HepG2 (cell line): ENCODE data around the gene VCP. TPM values are rescaled to one million over a fixed set of nuclear protein-coding genes. Genes with fewer than 3 reads are reported as not detected.

Experiments
- KLF9 ChIP-seq: IDR thresholded peaks from 2 replicates; pipeline ENCODE4 v1.6.1; 2016; ENCODE audit warnings: low read depth
- MLXIP ChIP-seq: sonication (generic); formaldehyde crosslinking; IDR thresholded peaks from 2 replicates; pipeline ENCODE4 v1.9.0; 2021; ENCODE audit warnings: missing genetic modification reagents, borderline replicate concordance
- MTA3 ChIP-seq: sonication (generic); formaldehyde crosslinking; IDR thresholded peaks from 2 replicates; pipeline ENCODE4 v1.4.0; 2020; ENCODE audit warnings: missing genetic modification reagents
- SATB2 ChIP-seq: sonication (generic); formaldehyde crosslinking; IDR thresholded peaks from 2 replicates; pipeline ENCODE4 v1.5.0; 2020; ENCODE audit warnings: missing genetic modification reagents
- THAP8 ChIP-seq: sonication (generic); formaldehyde crosslinking; IDR thresholded peaks from 2 replicates; pipeline ENCODE4 v1.5.1; 2020; ENCODE audit warnings: missing genetic modification reagents, mild to moderate bottlenecking, borderline replicate concordance
- ZBTB1 ChIP-seq: sonication (generic); formaldehyde crosslinking; IDR thresholded peaks from 2 replicates; pipeline ENCODE4 v1.4.0; 2020; ENCODE audit warnings: missing genetic modification reagents, borderline replicate concordance
- ZNF124 ChIP-seq: sonication (generic); formaldehyde crosslinking; IDR thresholded peaks from 2 replicates; pipeline ENCODE4 v1.4.0; 2020; ENCODE audit warnings: missing genetic modification reagents
- ZNF282 ChIP-seq: fragments of 450-650 bp; IDR thresholded peaks from 2 replicates; pipeline ENCODE4 v1.6.1; 2018; ENCODE audit not compliant: partially characterized antibody
- ZNF598 ChIP-seq: sonication (generic); formaldehyde crosslinking; IDR thresholded peaks from 2 replicates; pipeline ENCODE4 v1.5.1; 2020; ENCODE audit warnings: mild to moderate bottlenecking, missing genetic modification reagents, borderline replicate concordance
- ZNF768 ChIP-seq: sonication (generic); formaldehyde crosslinking; IDR thresholded peaks from 2 replicates; pipeline ENCODE4 v1.4.0; 2020; ENCODE audit warnings: missing genetic modification reagents
- ZSCAN12 ChIP-seq: sonication (generic); formaldehyde crosslinking; IDR thresholded peaks from 2 replicates; pipeline ENCODE4 v1.9.0; 2021; ENCODE audit warnings: mild to moderate bottlenecking, missing genetic modification reagents
- polyA plus RNA-seq, 8 experiments: library from polyadenylated mRNA; depleted of rRNA in 3 of 8; stranded (reverse) in 7 of 8; unstranded in 1 of 8; fragments of >200 nt; fragmentation: Illumina TruSeq in 4 of 8; extraction: Trizol in 4 of 8; gene quantifications; 2 replicates each; pipeline versions ENCODE4 v1.2.1 to v1.2.3, GENCODE V29; 2011 to 2016; ENCODE audit warnings: low read depth in 4 of 8, missing spikeins in 1 of 8, mixed read lengths in 1 of 8; ENCODE audit not compliant: insufficient read depth in 1 of 8
- total RNA-seq, 5 experiments: library from RNA; depleted of rRNA; stranded (reverse); fragments of >200 nt; fragmentation: Illumina TruSeq; extraction: Trizol; gene quantifications; 2 replicates each; pipeline ENCODE4 v1.2.3, GENCODE V29; 2016; ENCODE audit warnings: low read depth in 1 of 5
- TF ChIP-seq, protein P1 (sequence below): sonication (generic); formaldehyde crosslinking; IDR thresholded peaks from 2 replicates; pipeline ENCODE4 v1.4.0; 2020; ENCODE audit warnings: missing genetic modification reagents
- TF ChIP-seq, protein P2 (sequence below): IDR thresholded peaks from 2 replicates; pipeline ENCODE4 v1.6.1; 2016; ENCODE audit warnings: mild to moderate bottlenecking, missing biosample characterization, missing genetic modification reagents
- TF ChIP-seq, protein P3 (sequence below): sonication (generic); formaldehyde crosslinking; IDR thresholded peaks from 2 replicates; pipeline ENCODE4 v1.4.0; 2020; ENCODE audit warnings: missing genetic modification reagents, borderline replicate concordance
- TF ChIP-seq, protein P4 (sequence below): sonication (generic); formaldehyde crosslinking; IDR thresholded peaks from 2 replicates; pipeline ENCODE4 v1.4.0; 2020; ENCODE audit warnings: mild to moderate bottlenecking, low read depth, missing genetic modification reagents

VCP gene
- total and polyA plus RNA-seq, 2 of the 13 experiments (the other 11 are each of a cell fraction or from before 2014, with no cell fraction given): 143 to 391 TPM

- TF ChIP-seq, protein P1, sequence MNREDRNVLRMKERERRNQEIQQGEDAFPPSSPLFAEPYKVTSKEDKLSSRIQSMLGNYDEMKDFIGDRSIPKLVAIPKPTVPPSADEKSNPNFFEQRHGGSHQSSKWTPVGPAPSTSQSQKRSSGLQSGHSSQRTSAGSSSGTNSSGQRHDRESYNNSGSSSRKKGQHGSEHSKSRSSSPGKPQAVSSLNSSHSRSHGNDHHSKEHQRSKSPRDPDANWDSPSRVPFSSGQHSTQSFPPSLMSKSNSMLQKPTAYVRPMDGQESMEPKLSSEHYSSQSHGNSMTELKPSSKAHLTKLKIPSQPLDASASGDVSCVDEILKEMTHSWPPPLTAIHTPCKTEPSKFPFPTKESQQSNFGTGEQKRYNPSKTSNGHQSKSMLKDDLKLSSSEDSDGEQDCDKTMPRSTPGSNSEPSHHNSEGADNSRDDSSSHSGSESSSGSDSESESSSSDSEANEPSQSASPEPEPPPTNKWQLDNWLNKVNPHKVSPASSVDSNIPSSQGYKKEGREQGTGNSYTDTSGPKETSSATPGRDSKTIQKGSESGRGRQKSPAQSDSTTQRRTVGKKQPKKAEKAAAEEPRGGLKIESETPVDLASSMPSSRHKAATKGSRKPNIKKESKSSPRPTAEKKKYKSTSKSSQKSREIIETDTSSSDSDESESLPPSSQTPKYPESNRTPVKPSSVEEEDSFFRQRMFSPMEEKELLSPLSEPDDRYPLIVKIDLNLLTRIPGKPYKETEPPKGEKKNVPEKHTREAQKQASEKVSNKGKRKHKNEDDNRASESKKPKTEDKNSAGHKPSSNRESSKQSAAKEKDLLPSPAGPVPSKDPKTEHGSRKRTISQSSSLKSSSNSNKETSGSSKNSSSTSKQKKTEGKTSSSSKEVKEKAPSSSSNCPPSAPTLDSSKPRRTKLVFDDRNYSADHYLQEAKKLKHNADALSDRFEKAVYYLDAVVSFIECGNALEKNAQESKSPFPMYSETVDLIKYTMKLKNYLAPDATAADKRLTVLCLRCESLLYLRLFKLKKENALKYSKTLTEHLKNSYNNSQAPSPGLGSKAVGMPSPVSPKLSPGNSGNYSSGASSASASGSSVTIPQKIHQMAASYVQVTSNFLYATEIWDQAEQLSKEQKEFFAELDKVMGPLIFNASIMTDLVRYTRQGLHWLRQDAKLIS: no peak
- TF ChIP-seq, protein P2, sequence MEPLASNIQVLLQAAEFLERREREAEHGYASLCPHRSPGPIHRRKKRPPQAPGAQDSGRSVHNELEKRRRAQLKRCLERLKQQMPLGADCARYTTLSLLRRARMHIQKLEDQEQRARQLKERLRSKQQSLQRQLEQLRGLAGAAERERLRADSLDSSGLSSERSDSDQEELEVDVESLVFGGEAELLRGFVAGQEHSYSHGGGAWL (CRISPR knock-in tag): no peak
- TF ChIP-seq, protein P3, sequence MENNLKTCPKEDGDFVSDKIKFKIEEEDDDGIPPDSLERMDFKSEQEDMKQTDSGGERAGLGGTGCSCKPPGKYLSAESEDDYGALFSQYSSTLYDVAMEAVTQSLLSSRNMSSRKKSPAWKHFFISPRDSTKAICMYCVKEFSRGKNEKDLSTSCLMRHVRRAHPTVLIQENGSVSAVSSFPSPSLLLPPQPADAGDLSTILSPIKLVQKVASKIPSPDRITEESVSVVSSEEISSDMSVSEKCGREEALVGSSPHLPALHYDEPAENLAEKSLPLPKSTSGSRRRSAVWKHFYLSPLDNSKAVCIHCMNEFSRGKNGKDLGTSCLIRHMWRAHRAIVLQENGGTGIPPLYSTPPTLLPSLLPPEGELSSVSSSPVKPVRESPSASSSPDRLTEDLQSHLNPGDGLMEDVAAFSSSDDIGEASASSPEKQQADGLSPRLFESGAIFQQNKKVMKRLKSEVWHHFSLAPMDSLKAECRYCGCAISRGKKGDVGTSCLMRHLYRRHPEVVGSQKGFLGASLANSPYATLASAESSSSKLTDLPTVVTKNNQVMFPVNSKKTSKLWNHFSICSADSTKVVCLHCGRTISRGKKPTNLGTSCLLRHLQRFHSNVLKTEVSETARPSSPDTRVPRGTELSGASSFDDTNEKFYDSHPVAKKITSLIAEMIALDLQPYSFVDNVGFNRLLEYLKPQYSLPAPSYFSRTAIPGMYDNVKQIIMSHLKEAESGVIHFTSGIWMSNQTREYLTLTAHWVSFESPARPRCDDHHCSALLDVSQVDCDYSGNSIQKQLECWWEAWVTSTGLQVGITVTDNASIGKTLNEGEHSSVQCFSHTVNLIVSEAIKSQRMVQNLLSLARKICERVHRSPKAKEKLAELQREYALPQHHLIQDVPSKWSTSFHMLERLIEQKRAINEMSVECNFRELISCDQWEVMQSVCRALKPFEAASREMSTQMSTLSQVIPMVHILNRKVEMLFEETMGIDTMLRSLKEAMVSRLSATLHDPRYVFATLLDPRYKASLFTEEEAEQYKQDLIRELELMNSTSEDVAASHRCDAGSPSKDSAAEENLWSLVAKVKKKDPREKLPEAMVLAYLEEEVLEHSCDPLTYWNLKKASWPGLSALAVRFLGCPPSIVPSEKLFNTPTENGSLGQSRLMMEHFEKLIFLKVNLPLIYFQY (CRISPR knock-in tag): peak; percentile 59
- no peak for TF ChIP-seq ZNF598
- no peak for TF ChIP-seq ZNF282
- TF ChIP-seq MTA3 (CRISPR knock-in tag): no peak
- no peak for TF ChIP-seq ZBTB1 (CRISPR knock-in tag)
- TF ChIP-seq THAP8: no peak
- TF ChIP-seq SATB2 (CRISPR knock-in tag): no peak
- peak; percentile 83; the same call in 1 of the 2 replicates for TF ChIP-seq ZNF124 (CRISPR knock-in tag)
- no peak for TF ChIP-seq ZSCAN12
- no peak for TF ChIP-seq MLXIP (CRISPR knock-in tag)
- no peak for TF ChIP-seq ZNF768 (CRISPR knock-in tag)
- TF ChIP-seq, protein P4, sequence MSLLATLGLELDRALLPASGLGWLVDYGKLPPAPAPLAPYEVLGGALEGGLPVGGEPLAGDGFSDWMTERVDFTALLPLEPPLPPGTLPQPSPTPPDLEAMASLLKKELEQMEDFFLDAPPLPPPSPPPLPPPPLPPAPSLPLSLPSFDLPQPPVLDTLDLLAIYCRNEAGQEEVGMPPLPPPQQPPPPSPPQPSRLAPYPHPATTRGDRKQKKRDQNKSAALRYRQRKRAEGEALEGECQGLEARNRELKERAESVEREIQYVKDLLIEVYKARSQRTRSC: 0 out of 2 replicates have a peak, but pooled peaks have one; percentile 71
- TF ChIP-seq KLF9 (CRISPR knock-in tag): no peak
Measured at GRCh38 chr9:35116898-35117551, 44.6 kb upstream of the VCP start (continued).
